NT2/D1 (cell line): ENCODE measurements around the gene PFDN1.

ENCODE experiments used
- SUZ12 ChIP-seq: IDR thresholded peaks from 2 replicates; pipeline ENCODE4 v1.6.1; 2011; ENCODE audit not compliant: insufficient read length, insufficient read depth; ENCODE audit errors: extremely low read depth
- YY1 ChIP-seq: IDR thresholded peaks from 2 replicates; pipeline ENCODE4 v1.6.1; 2011; ENCODE audit not compliant: insufficient read length, insufficient read depth
- ZNF274 ChIP-seq: IDR thresholded peaks from 2 replicates; pipeline ENCODE4 v1.6.1; 2011; ENCODE audit warnings: mild to moderate bottlenecking, low read depth, low read length

DNA sequence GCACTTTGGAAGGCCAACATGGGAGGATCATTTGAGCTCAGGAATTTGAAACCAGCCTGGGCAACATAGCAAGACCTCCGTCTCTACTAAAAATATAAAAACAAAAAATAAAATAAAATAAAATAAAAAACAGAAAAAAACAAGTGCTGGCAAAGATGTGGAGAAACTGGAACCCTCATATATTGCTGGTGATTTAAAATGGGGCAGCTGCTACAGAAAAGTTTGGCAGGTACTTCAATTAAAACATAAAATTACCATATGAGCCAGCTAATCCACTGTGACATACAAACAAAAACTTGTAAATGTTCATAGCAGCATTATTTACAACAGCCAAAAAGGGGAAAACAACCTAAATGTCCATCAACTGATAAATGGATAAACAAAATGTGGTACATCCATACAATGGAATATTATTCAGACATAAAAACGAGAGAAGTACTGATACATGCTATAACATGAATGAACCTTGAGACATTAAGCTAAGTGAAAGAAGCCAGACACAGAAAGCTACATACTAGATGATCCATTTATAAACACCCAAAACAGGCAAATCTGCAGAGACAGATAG lies 42.7 kb downstream of the PFDN1 start:
- TF ChIP-seq YY1: no peak
- TF ChIP-seq ZNF274: no peak
- TF ChIP-seq SUZ12: no peak
